A673 (cell line): ENCODE results near the gene ASB13.

Experiments
- CTCF ChIP-seq: fragments of 300-800, 200-600 bp; sonication (generic); conservative IDR thresholded peaks from 2 replicates; pipeline ENCODE4 v1.5.1; 2017; ENCODE audit warnings: low read depth, mild to moderate bottlenecking, antibody characterized with exemption, low read length, moderate library complexity, mixed read lengths
- EZH2 ChIP-seq: fragments of 200-600 bp; sonication (generic); IDR thresholded peaks from 2 replicates; pipeline ENCODE4 v1.6.1; 2017; ENCODE audit warnings: borderline replicate concordance, low read depth, mild to moderate bottlenecking, mixed read lengths, antibody characterized with exemption, low read length; ENCODE audit not compliant: poor library complexity, severe bottlenecking

DNA sequence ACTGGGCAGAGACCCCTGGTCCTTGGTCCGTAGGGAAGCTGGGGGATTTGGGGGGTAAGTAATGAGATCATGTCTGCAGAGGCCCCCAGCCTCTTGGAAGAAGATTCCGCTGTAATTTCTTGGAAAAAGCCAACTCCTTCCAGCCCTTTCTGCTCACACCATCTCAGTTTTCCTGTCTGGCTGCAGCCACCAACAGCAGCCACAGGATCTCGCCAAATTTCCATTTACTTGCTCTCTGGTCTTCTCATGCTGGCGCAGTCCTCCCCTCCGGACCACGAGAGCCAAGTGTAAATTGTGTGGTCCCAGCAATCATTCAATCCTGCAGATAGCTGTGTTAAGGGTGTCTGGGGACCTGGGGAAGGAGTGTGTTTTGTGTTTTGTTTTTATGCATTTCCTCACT is 49.6 kb downstream of the ASB13 start:
- TF ChIP-seq CTCF (no peak), EZH2 (no peak)
